ENCODE results near the gene ALCAM.
"Not testable (repeated sequence)": the region's sequence is repeated elsewhere in the genome, so short reads cannot be mapped to it uniquely, and the experiment has no call there.

ALCAM gene

GRCh38 chr3:105598042-105598796 lies 231.5 kb downstream of the ALCAM start:
- H3K36me3 ChIP-seq (ENCODE audit: insufficient read depth, low read length), result no peaks in the 10 kb centered on the region
- no peaks in the 10 kb centered on the region for H3K27me3 ChIP-seq (ENCODE audit: insufficient read depth, low read length)
- no peaks in the 10 kb centered on the region for H3K9me3 ChIP-seq (ENCODE audit: low read length)
- no peaks in the 10 kb centered on the region for H3K4me1 ChIP-seq (ENCODE audit: insufficient read depth, low read length)
- no peak overlapping the region for H2AFZ ChIP-seq (ENCODE audit: low read depth, low read length)
- no peak overlapping the region for H3K4me3 ChIP-seq (ENCODE audit: low read length)

DNA sequence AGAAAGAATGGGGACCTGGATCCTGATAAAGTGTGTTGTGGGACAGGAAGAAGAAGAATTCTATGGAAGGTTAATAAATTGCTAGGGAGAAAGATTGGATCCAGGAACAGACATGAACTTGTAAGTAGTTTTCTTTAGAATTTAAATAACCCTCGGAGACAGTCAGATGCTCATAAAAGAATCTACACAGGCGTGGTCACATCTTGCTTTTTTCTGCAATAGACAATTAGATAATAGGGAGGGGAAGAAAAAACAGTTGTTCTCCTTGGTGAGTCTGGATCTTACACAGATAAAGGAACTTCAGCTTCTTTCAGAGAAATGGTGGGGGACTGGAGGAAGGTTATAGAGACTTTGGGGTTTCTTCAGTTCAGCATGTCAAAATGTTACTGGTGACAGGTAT lies 232.6 kb downstream of the ALCAM start:
- H2AFZ ChIP-seq (ENCODE audit: low read depth, low read length), result no peak overlapping the region
- no peak overlapping the region for H3K4me3 ChIP-seq (ENCODE audit: low read length)
- no peaks in the 10 kb centered on the region for H3K36me3 ChIP-seq (ENCODE audit: insufficient read depth, low read length)
- no peaks in the 10 kb centered on the region for H3K9me3 ChIP-seq (ENCODE audit: low read length)
- no peaks in the 10 kb centered on the region for H3K4me1 ChIP-seq (ENCODE audit: insufficient read depth, low read length)
- no peaks in the 10 kb centered on the region for H3K27me3 ChIP-seq (ENCODE audit: insufficient read depth, low read length)

- not testable (repeated sequence) for H3K4me1 ChIP-seq (ENCODE audit: insufficient read depth, low read length); H3K4me3 ChIP-seq (ENCODE audit: low read length); H3K36me3 ChIP-seq (ENCODE audit: insufficient read depth, low read length); H3K9me3 ChIP-seq (ENCODE audit: low read length); H2AFZ ChIP-seq (ENCODE audit: low read depth, low read length); H3K27me3 ChIP-seq (ENCODE audit: insufficient read depth, low read length)
Measured at GRCh38 chr3:105601756-105602155, 235.0 kb downstream of the ALCAM start.

- H3K36me3 ChIP-seq (ENCODE audit: insufficient read depth, low read length); H2AFZ ChIP-seq (ENCODE audit: low read depth, low read length); H3K4me3 ChIP-seq (ENCODE audit: low read length); H3K27me3 ChIP-seq (ENCODE audit: insufficient read depth, low read length); H3K4me1 ChIP-seq (ENCODE audit: insufficient read depth, low read length); H3K9me3 ChIP-seq (ENCODE audit: low read length): not testable (repeated sequence)
Measured at GRCh38 chr3:105602286-105602685, 235.6 kb downstream of the ALCAM start.

DNA sequence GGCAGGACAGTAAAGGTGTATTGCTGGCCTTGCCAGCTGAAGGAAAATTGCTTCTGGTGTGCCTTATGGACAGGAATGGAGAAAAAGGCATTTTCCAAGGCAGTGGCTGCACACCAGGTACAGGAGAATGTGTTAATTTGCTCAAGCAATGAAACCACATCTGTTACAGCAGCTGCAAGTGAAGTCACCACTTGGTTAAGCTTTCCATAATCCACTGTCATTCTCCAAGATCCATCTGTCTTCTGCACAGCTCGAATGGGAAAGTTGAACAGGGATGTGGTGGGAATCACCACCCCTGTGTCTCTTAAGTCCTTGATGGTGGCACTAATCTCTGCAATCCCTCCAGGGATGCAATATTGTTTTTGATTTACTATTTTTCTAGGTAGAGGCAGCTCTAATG lies 236.8 kb downstream of the ALCAM start:
- H3K27me3 ChIP-seq (ENCODE audit: insufficient read depth, low read length); H3K9me3 ChIP-seq (ENCODE audit: low read length); H3K4me1 ChIP-seq (ENCODE audit: insufficient read depth, low read length); H3K36me3 ChIP-seq (ENCODE audit: insufficient read depth, low read length); H2AFZ ChIP-seq (ENCODE audit: low read depth, low read length); H3K4me3 ChIP-seq (ENCODE audit: low read length): not testable (repeated sequence)

DNA sequence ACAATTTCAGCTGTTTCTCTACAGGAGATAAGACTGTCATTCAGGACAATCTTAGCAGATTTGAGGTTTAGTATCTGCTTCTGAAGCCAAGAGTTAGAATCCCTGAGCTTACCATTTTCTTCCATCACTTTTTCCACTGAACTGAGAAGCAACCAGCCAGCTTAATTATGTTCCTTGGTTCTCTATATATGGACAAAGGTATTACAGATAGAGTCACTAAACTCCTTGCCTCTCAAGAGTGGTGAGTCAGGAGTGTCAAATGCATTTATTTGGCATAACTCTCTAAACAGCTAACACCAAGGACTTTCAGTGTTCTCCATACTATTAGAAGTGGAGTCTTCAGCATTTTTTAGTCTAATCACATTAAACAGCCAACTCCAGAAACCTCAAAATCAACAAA lies 239.3 kb downstream of the ALCAM start:
- no peaks in the 10 kb centered on the region for H3K4me1 ChIP-seq (ENCODE audit: insufficient read depth, low read length)
- no peaks in the 10 kb centered on the region for H3K9me3 ChIP-seq (ENCODE audit: low read length)
- H2AFZ ChIP-seq (ENCODE audit: low read depth, low read length), result no peak overlapping the region
- H3K36me3 ChIP-seq (ENCODE audit: insufficient read depth, low read length), result no peaks in the 10 kb centered on the region
- no peaks in the 10 kb centered on the region for H3K27me3 ChIP-seq (ENCODE audit: insufficient read depth, low read length)
- no peak overlapping the region for H3K4me3 ChIP-seq (ENCODE audit: low read length)

GRCh38 chr3:105608623-105609022 lies 241.9 kb downstream of the ALCAM start:
- H2AFZ ChIP-seq (ENCODE audit: low read depth, low read length), result no peak overlapping the region
- H3K27me3 ChIP-seq (ENCODE audit: insufficient read depth, low read length), result no peaks in the 10 kb centered on the region
- no peaks in the 10 kb centered on the region for H3K36me3 ChIP-seq (ENCODE audit: insufficient read depth, low read length)
- H3K4me1 ChIP-seq (ENCODE audit: insufficient read depth, low read length), result peaks cover 3% of the 10 kb centered on the region
- no peaks in the 10 kb centered on the region for H3K9me3 ChIP-seq (ENCODE audit: low read length)
- no peak overlapping the region for H3K4me3 ChIP-seq (ENCODE audit: low read length)

GRCh38 chr3:105610473-105610872 lies 243.8 kb downstream of the ALCAM start:
- H3K36me3 ChIP-seq (ENCODE audit: insufficient read depth, low read length), result no peaks in the 10 kb centered on the region
- no peak overlapping the region for H2AFZ ChIP-seq (ENCODE audit: low read depth, low read length)
- no peaks in the 10 kb centered on the region for H3K27me3 ChIP-seq (ENCODE audit: insufficient read depth, low read length)
- no peaks in the 10 kb centered on the region for H3K9me3 ChIP-seq (ENCODE audit: low read length)
- H3K4me1 ChIP-seq (ENCODE audit: insufficient read depth, low read length), result peaks cover 3% of the 10 kb centered on the region
- no peak overlapping the region for H3K4me3 ChIP-seq (ENCODE audit: low read length)

GRCh38 chr3:105611304-105612192 lies 244.8 kb downstream of the ALCAM start:
- no peaks in the 10 kb centered on the region for H3K9me3 ChIP-seq (ENCODE audit: low read length)
- peaks cover 3% of the 10 kb centered on the region for H3K4me1 ChIP-seq (ENCODE audit: insufficient read depth, low read length)
- H3K4me3 ChIP-seq (ENCODE audit: low read length), result no peak overlapping the region
- no peaks in the 10 kb centered on the region for H3K27me3 ChIP-seq (ENCODE audit: insufficient read depth, low read length)
- no peak overlapping the region for H2AFZ ChIP-seq (ENCODE audit: low read depth, low read length)
- no peaks in the 10 kb centered on the region for H3K36me3 ChIP-seq (ENCODE audit: insufficient read depth, low read length)

GRCh38 chr3:105613120-105613519 lies 246.4 kb downstream of the ALCAM start:
- no peaks in the 10 kb centered on the region for H3K27me3 ChIP-seq (ENCODE audit: insufficient read depth, low read length)
- no peak overlapping the region for H2AFZ ChIP-seq (ENCODE audit: low read depth, low read length)
- peaks cover 3% of the 10 kb centered on the region for H3K4me1 ChIP-seq (ENCODE audit: insufficient read depth, low read length)
- no peak overlapping the region for H3K4me3 ChIP-seq (ENCODE audit: low read length)
- no peaks in the 10 kb centered on the region for H3K36me3 ChIP-seq (ENCODE audit: insufficient read depth, low read length)
- no peaks in the 10 kb centered on the region for H3K9me3 ChIP-seq (ENCODE audit: low read length)

GRCh38 chr3:105614288-105615030 lies 247.8 kb downstream of the ALCAM start:
- H2AFZ ChIP-seq (ENCODE audit: low read depth, low read length), result no peak overlapping the region
- no peak overlapping the region for H3K4me3 ChIP-seq (ENCODE audit: low read length)
- no peaks in the 10 kb centered on the region for H3K27me3 ChIP-seq (ENCODE audit: insufficient read depth, low read length)
- no peaks in the 10 kb centered on the region for H3K9me3 ChIP-seq (ENCODE audit: low read length)
- H3K4me1 ChIP-seq (ENCODE audit: insufficient read depth, low read length), result peaks cover 3% of the 10 kb centered on the region
- H3K36me3 ChIP-seq (ENCODE audit: insufficient read depth, low read length), result no peaks in the 10 kb centered on the region

DNA sequence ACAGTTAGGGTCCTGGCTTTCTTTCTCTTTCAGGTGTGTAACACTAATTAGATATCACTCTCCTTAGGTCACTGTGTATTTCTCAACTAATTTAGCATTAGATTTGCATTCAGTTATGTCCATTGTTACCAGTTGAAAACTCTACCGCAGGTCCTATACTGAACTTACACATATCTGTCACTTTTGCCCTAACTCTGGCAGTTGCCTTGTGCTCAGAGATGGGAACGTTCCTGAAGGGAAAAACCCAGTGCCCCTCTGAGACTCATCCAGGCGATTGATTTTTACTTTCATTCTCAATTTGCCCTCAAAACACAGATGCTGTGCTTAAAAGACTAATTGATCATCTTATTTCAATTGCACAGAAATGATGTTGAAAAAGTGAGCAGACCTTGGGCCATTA lies 249.1 kb downstream of the ALCAM start:
- H3K4me3 ChIP-seq (ENCODE audit: low read length), result no peak overlapping the region
- H3K4me1 ChIP-seq (ENCODE audit: insufficient read depth, low read length), result peaks cover 3% of the 10 kb centered on the region
- H2AFZ ChIP-seq (ENCODE audit: low read depth, low read length), result no peak overlapping the region
- H3K9me3 ChIP-seq (ENCODE audit: low read length), result no peaks in the 10 kb centered on the region
- H3K27me3 ChIP-seq (ENCODE audit: insufficient read depth, low read length), result no peaks in the 10 kb centered on the region
- H3K36me3 ChIP-seq (ENCODE audit: insufficient read depth, low read length), result no peaks in the 10 kb centered on the region
